NCI-H526 treated with DMSO at 0.1 percent for 48 hours (cell line): ENCODE measurements around the gene TAF15.

Experiments used
- DNase-seq: peaks from one replicate; lab custom pipeline; 2025; lab: John Stamatoyannopoulos, UW

Gene TAF15

DNA sequence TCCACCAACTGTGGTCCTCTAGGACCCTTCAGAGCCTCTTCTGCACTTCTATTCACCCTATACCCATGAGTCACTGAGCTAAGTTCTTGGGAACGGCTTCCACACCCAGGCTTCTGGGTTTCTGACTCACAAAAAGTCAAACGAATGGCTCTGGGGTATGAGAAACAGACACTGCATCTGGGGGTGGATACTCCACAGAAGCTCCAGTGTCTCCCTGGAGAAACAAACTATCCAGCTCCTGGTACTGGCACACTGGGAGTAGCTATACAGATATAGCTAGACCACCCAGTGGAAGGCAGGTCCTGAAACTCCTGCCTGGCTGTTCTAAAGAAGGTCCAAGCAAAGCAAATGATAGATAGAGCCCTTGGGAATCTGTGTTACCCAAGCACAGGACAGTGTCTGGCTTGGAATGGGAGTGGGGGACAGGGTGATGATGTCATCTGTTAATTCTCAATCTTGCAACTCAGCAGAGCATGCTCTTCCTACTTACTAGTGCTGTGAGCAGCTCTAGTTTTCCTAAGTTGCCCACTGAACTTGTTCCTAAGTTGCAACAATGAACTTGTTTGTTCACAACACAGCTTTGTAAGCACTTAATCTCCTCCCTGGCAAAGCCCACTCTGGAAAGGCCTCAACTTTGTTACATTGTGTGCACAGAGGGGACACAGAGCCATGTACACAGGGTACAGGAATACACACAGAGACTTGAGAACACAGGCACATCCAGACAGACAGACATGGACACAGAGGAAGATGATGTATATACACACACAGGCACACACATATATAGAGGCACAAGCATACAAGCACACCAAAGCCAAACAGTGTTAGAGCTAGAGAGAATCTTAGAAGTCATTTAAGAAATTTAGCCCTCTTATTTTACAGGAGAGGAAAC is 20.6 kb upstream of the TAF15 start:
- DNase-seq: no peak

DNA sequence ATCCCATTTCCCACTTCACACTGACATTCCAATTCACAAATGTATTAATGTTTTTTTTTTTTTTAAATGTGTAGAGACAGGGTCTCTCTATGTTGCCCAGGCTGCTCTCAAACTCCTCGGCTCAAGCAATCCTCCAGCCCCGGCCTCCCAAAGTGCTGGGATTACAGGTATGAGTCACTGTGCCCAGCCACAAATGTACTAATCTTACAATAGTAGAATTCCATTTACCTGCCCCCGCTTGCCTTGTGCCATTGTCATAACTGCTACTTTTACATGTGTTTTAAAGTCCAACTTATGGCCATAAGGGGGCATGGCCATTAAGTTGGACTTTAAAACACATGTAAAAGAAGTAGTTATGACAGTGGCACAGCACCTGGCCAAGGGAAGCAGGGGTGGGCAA is 18.4 kb upstream of the TAF15 start:
- no peak for DNase-seq

DNA sequence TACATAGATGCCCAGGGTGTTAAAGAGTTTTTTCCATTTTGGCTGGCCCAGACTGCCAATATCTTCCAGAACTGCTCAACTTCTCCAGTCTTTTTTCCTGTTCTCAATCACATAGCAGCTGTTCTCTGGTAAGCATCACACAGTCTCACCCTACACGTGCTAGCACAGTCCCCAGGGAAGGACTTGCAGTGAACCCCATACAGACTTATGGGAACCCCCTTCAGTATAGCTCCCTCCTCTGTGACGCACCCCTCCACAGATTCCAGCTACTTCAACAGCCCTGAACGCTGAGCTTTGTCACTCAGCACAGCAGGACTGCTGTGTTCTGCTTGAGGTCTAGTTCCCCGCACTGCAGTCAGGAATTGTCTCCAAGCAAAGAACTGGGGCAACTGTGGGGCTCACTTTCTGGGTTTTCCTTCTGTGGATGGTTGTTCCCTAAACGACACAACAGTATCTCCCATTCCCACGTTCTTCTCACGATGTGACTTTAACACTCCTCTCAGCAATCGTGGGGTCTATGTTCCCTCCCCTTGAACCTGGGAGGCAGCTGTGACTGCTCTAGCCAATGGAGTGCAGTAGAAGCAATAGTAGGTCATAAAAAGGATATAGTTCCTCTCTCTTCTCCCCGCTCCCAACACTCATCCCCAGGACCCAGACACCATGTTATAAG is 17.5 kb upstream of the TAF15 start:
- no peak for DNase-seq

DNA sequence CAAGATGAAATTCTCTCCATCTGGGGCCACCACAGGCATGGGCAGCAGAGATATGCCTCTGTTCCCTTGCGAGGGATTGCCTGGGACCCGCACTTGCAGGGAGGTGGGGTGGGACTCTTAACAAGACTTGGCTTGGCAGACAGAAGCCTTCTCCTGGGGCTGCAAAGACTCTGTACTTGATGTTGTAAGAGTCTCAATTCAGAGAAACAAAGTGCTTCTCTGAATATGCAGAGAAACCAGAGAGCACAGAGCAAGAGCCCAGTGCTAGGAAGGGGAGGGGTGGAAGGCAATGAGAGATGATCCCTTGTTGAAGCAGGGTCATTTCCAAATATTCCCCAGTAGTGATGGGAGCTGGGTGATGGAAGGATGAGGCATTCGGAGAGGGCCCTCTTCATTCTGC is 16.0 kb upstream of the TAF15 start:
- no peak for DNase-seq

DNA sequence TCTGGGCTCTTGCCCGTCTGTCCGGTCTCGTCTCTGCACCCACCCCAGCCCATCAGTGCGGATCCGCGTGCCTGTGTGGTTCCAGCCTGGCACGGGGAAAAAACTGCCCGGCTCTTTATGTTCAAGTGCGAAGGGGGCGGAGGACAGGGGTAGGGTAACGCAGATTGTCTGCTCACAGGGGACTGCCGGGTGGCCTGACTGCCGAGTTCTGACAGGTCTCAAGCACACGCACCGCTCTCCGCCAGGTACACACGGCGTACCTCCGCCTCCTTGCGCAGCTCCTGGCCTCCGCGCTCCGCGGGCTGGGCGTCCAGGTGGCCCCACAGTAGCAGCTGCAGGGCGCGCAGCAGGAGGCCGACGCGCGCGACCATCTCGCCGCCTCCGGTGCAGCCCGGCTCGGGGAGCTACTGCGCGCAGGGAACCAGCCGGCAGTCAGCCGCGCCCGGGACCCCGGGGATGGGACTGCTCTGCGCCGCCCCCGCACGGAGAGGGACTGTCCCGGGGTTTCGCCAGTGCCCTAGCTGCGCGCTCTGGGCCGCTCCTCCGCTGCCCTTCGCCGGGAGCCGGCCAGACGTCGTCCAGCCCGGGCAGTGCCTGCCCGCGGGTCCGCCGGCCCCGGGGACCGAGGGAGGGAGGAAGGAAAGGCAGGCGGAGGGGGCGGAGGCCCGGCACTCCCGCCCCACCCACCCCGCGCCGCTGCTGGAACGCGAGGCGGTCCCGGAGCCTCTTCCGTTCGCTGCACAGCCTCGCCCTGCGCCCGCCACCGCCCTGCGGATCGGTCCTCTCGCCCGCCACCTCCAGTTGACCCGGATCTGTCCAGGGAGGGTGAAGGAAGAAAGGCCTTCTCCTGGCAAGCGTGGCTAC is 14.0 kb upstream of the TAF15 start, which contains the start of gene MMP28:
MMP28 (minus strand) TSS at position 635 of the 864 bp plus-strand sequence; CDS start at position 371, 264 bp downstream.
- no peak for DNase-seq

DNA sequence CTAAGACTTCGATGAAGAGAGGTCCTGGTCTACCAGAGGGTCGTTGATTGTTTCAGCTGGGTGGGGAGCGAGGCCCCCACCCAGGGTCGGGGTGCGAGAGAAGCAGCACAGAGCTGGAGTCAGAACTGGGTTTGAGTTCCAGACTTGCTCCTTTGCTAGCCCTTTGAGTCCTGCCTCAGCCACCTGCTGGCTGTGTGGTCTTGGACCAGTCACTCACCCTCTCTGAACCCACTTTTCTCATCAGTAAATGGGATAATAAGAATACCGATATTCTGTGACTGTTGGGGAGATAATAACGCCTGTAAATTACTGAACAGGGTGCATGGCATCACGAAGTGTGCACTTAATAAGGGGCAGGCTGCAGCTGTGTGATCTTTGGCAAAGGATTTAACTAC is 13.4 kb upstream of the TAF15 start:
- no peak for DNase-seq

DNA sequence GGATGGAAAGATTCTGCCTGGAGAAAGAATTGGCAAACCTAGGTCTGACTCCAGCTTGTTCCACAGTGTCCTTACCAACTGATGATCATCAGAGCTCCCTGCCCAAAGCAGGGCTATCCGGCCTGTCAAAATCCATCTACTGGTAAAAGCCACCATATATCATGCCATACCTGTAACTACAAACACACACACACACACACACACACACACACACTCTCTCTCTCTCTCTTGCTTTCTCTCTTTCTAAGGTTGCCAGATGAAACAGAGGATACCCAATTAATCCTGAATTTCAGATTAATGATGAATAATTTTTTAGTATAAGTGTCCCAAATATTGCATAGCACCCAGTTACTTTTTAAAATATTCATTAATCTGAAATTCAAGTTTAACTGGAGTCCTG is 12.3 kb upstream of the TAF15 start:
- no peak for DNase-seq

GRCh38 chr17:35797370-35797769 is 11.9 kb upstream of the TAF15 start:
- no peak for DNase-seq

GRCh38 chr17:35797918-35798317 is 11.4 kb upstream of the TAF15 start:
- DNase-seq: no peak

DNA sequence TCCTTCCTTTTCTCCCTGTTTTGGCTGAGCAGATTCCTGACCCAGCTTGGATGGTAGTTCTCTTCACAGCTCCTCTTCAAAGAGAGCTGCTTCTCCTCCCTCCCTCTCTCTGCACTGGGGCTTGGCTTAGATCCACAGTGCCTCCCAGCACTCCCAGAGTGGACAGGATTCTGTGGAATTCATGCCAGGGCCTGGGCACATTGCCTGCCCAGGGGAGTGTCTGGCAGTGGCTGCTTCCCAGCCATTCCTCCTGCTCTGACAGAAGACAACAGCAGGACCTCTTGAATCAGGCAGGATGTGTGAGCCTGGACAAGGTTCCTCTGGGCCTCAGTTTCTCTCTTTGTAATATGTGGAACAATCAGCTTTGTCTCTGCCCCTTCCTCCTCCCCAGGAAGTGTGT is 9.3 kb upstream of the TAF15 start:
- DNase-seq: no peak

DNA sequence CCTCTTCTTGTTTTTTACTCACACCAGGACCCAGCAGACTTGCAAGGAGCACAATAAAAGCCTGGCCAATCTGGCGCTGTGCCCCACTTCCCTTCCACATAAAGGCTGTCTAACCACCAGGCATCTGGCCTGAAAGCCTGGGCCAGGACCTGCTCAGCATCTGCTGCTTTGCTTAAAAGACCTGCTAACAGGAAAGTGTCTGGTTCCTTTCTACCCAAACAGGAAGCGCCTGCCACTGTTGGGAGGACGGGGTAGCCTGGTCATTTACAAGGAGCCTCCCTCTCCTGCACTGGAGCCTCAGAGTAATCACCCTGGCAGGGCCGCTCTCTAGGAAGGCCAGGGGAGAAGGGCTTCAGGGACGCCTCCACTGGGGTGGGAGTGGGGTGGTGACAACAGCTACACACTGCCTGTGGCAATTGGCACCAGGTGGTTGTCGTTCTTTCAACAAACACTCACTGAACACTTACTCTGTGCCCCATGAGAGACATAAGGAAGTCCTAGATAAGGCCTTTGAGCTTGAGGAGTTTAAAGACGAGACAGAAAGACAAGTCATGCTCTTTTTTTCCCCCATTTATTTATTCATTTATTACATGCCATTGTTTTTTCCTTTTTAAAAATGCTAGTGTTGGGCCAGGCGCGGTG is 7.6 kb upstream of the TAF15 start:
- DNase-seq: no peak

DNA sequence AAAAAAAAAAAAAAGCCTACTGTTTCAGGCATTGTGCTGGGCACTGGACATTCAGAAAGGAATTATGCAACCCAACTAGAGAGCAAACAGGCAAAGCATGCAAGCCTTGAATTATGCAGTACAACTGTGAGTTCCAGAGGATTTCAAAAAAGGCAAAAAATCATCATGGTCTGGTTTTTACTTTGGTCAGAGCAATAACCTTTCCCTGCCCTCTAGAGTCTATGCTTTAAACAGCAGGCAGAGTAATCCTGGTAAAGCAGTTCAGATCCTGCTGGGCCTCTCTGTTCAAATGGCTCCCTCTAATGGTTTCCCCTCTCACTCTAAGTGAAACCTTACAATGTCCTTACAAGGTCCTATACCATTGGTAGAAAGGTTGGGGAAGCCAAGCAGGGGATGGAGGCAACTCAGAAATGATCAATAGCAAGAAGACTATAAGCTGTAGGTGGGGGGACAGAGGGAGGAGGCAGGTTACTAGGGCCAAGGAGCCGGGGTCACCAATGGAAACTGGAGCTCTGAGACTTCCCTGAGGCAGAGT is 4.6 kb upstream of the TAF15 start:
- peak; percentile 77 for DNase-seq

- DNase-seq: no peak
Observed at GRCh38 chr17:35807371-35808144, 1.7 kb upstream of the TAF15 start.

- no peak for DNase-seq
Observed at GRCh38 chr17:35808240-35808961, 883 bp upstream of the TAF15 start.

GRCh38 chr17:35809855-35810461 is 674 bp downstream of the TAF15 start:
- DNase-seq: no peak

DNA sequence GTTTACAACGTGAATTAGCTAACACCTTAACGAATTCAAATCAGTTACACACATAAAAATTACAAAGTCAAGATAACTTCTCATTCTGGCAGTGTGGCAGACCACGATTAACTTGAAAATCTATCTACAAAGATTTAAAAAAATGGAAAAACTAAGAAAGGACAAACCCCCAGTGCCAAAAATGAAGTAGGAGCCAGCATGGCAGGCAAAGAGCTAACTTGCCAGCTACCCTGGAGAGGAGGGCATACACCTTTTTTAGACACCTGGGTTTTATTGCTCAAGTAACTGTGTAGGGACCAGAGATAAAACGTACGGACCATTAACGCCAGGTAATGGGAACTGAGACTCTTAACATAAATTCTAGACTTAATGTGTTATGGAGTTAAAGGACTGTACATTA is 2.5 kb downstream of the TAF15 start:
- no peak for DNase-seq

DNA sequence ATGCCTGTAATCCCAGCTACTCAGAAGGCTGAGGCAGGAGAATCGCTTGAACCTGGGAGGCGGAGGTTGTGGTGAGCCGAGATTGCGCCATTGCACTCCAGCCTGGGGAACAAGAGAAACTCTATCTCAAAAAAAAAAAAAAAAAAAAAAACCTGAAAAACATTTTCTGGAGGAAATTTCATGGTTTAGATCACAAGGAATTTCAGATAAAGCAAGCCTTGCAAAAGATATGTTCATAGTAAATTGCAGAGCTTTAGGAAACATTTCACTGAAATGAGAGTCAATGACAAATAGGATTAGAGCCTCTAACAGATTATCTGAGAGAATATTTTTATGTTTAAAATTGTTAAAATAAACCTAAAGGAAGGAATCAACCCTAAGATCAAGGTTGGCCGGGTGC is 3.2 kb downstream of the TAF15 start:
- DNase-seq: no peak

DNA sequence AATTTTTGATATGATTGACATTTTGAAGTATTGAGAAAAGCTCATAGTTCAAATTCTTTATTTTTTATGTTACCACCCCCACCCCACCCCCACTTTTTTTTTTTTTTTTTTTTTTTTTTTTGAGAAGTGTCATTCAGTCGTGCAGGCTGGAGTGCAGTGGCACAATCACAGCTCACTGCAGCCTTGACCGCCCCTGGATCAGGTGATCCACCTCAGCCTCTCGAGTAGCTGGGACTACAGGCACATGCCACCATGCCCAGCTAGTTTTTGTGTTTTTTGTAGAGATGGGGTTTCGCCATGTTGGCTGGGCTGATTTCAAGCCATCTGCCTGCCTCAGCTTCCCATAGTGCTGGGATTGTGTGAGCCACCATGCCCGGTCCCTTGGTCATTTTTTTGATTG is 7.4 kb downstream of the TAF15 start:
- no peak for DNase-seq

GRCh38 chr17:35817196-35817595 is 7.9 kb downstream of the TAF15 start:
- no peak for DNase-seq

DNA sequence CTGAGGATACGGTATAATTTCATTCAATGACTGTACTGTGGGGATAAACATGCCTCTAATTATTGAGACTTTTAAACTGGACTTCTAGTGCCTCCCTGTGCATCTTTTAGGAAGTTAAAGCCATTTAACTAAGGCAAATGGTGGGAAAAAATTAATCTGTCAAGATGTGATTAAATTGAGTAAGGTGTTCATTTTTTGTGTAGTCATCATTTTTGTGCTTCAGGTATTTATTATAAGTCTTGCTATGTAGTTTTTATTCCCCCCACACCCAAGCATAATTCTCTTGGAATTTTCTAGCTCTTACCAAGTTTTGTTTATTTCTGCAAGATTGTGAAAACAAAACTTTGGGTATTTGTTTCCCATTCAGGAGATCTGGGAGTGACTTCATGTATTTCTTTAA is 10.2 kb downstream of the TAF15 start:
- no peak for DNase-seq
